Fibroblast of lung (primary cell): ENCODE measurements around the gene CERS6.

Experiments
- CTCF ChIP-seq, 2 donors: IDR thresholded peaks in 1 of 2; conservative IDR thresholded peaks in 1 of 2; 1 replicate in 1 of 2; 2 replicates in 1 of 2; pipeline ENCODE4 v1.5.1; 2011 to 2012; ENCODE audit warnings: low read length in 2 of 2, control low read depth in 1 of 2, inconsistent platforms in 1 of 2, low read depth in 1 of 2, mild to moderate bottlenecking in 1 of 2
- EZH2 ChIP-seq: IDR thresholded peaks from 2 replicates; pipeline ENCODE4 v1.5.1; 2012; ENCODE audit warnings: low read length, control low read depth, mild to moderate bottlenecking; ENCODE audit errors: missing control alignments

GRCh38 chr2:168510125-168510756, 54.2 kb downstream of the CERS6 start:
- no peak for TF ChIP-seq EZH2
- no peak for TF ChIP-seq CTCF (conservative IDR thresholded peaks at IDR 0.05 in 1 of 2, IDR thresholded peaks at IDR 0.05 in 1 of 2; ENCODE audit: low read depth in 1 of 2, low read length in 2 of 2)
